Right lobe of liver (tissue), 6 donors: ENCODE results near the gene KRTAP12-1. TPM values are rescaled to one million over a fixed set of nuclear protein-coding genes. Genes with fewer than 3 reads are reported as not detected.

Experiments used
- ATAC-seq, 4 donors: fragments of 200-7000 bp; cut with Tn5 transposase; one replicate each; pipeline ENCODE4 v1.9.1; 2020; ENCODE audit warnings: mild to moderate bottlenecking in 4 of 4, moderate library complexity in 4 of 4
- DNase-seq, 3 donors: peaks; one replicate each; pipeline ENCODE4 v3.0.0-alpha.2; 2020
- H3K27ac ChIP-seq, 3 donors: fragments of 200-600 bp; one replicate each; pipeline ENCODE4 v1.8.0; 2022
- H3K27me3 ChIP-seq, 2 donors: fragments of 200-600 bp; one replicate each; pipeline ENCODE4 v1.8.0; 2022
- H3K36me3 ChIP-seq, 4 donors: fragments of 200-600 bp; sonication (generic) in 1 of 4; one replicate each; pipeline versions ENCODE4 v1.5.1 to v1.8.0; 2017 to 2022; ENCODE audit warnings: control low read depth in 1 of 4
- H3K4me1 ChIP-seq, 4 donors: fragments of 200-600 bp; sonication (generic) in 1 of 4; one replicate each; pipeline versions ENCODE4 v1.5.1 to v1.8.0; 2017 to 2022; ENCODE audit warnings: control low read depth in 1 of 4
- H3K4me3 ChIP-seq, 3 donors: fragments of 200-600 bp; one replicate each; pipeline ENCODE4 v1.8.0; 2022
- H3K9me3 ChIP-seq, 4 donors: fragments of 200-600 bp; sonication (generic) in 1 of 4; one replicate each; pipeline versions ENCODE4 v1.5.1 to v1.8.0; 2017 to 2022; ENCODE audit warnings: control low read depth in 1 of 4
- CTCF ChIP-seq, 4 donors: fragments of 200-600 bp in 3 of 4; fragments of 450-650 bp in 1 of 4; IDR thresholded peaks; one replicate each; pipeline versions ENCODE4 v1.5.1 to v1.8.0; 2016 to 2022; ENCODE audit warnings: antibody characterized with exemption in 4 of 4, mild to moderate bottlenecking in 2 of 4
- POLR2A ChIP-seq: fragments of 450-650 bp; IDR thresholded peaks from one replicate; pipeline ENCODE4 v1.6.1; 2017; ENCODE audit warnings: antibody characterized with exemption, mild to moderate bottlenecking
- WGBS: methylation state at CpG from one replicate; pipeline ENCODE4 v1.1.6; 2018; ENCODE audit warnings: low coverage, low lambda C conversion rate; ENCODE audit not compliant: insufficient coverage; ENCODE audit errors: missing lambda C conversion rate; 5-methylcytosine and 5-hydroxymethylcytosine counted together
- intact Hi-C, 2 donors: fragments of 100-400 bp; cut with DNase I; formaldehyde crosslinking; loops; one replicate each; pipeline versions ENCODE4 v1.11.2 to v1.14.1; 2022
- total RNA-seq, 6 experiments: library from RNA; depleted of rRNA in 2 of 6; stranded (reverse); fragments of >200 nt in 2 of 6; fragmentation: NEBNext Ultra II Directional in 3 of 6; extraction: Animal tissue kit (Norgen Biotek cat#: 25700) in 3 of 6; gene quantifications; one replicate each; pipeline versions ENCODE4 v1.1.0 to v1.2.4, GENCODE V29; 2016 to 2023
- donor health status: DM: no; HTN: yes; CAD: no.
- donor health status: DM: no; HTN: no; CAD: no.
- donor health status: DM: no; HTN: no; CAD: no.
- donor health status: DM: no; HTN: yes; CAD: no.
- donor health status: DM: no; HTN: yes; CAD: no.

KRTAP12-1 gene
- total RNA-seq, 6 experiments from 2014 or later: not detected

- 57% methylated on average over 6 of the region's 22 CpGs for WGBS
- DNase-seq (peak in 1 of 3 donors; percentile 38), ATAC-seq (no peak)
- intact Hi-C loops: no loop called here
- Histone ChIP-seq H3K4me1 (no peaks in the 10 kb centered on the region), H3K9me3 (no peaks in the 10 kb centered on the region), H3K36me3 (no peaks in the 10 kb centered on the region), H3K4me3 (no peak overlapping the region), H3K27me3 (peaks cover 0 to 12% of the 10 kb centered on the region in 2 donors), H3K27ac (no peak overlapping the region)
- TF ChIP-seq CTCF (IDR thresholded peaks at IDR 0.05): no peak
- no peak for TF ChIP-seq POLR2A
Measured at GRCh38 chr21:44702111-44702972, 20.4 kb upstream of the KRTAP12-1 start.

GRCh38 chr21:44701541-44701940 is 19.6 kb upstream of the KRTAP12-1 start:
- Histone ChIP-seq H3K36me3 (no peaks in the 10 kb centered on the region), H3K4me3 (no peak overlapping the region), H3K27ac (no peak overlapping the region), H3K9me3 (no peaks in the 10 kb centered on the region), H3K4me1 (no peaks in the 10 kb centered on the region), H3K27me3 (peaks cover 0 to 12% of the 10 kb centered on the region in 2 donors)
- no peak for ATAC-seq
- intact Hi-C loops: no loop called here
- TF ChIP-seq POLR2A (no peak), CTCF (IDR thresholded peaks at IDR 0.05) (no peak)
- 29% methylated on average over 4 of the region's 12 CpGs for WGBS
- no peak for DNase-seq

- no peak overlapping the region for H3K27ac ChIP-seq
- H3K9me3 ChIP-seq: no peaks in the 10 kb centered on the region
- H3K4me3 ChIP-seq: no peak overlapping the region
- DNase-seq: no peak
- H3K27me3 ChIP-seq: peaks cover 0 to 12% of the 10 kb centered on the region in 2 donors
- ATAC-seq: no peak
- no peaks in the 10 kb centered on the region for H3K36me3 ChIP-seq
- TF ChIP-seq CTCF (IDR thresholded peaks at IDR 0.05) (no peak), POLR2A (no peak)
- H3K4me1 ChIP-seq: no peaks in the 10 kb centered on the region
- intact Hi-C loops: no loop called here
- WGBS: 76% methylated on average over 8 of the region's 14 CpGs
Measured at GRCh38 chr21:44701023-44701400, 19.0 kb upstream of the KRTAP12-1 start.

GRCh38 chr21:44700101-44701022 is 18.4 kb upstream of the KRTAP12-1 start:
- intact Hi-C loops: no loop called here
- Histone ChIP-seq H3K9me3 (no peaks in the 10 kb centered on the region), H3K36me3 (no peaks in the 10 kb centered on the region), H3K27ac (no peak overlapping the region), H3K4me3 (no peak overlapping the region), H3K27me3 (peaks cover 0 to 12% of the 10 kb centered on the region in 2 donors), H3K4me1 (no peaks in the 10 kb centered on the region)
- TF ChIP-seq CTCF (IDR thresholded peaks at IDR 0.05): no peak
- TF ChIP-seq POLR2A: no peak
- 12% methylated on average over 10 of the region's 21 CpGs for WGBS
- ATAC-seq: peak in 1 of 4 donors; percentile 14
- DNase-seq: peak in 1 of 3 donors; percentile 24
